Body of pancreas (tissue), 4 donors: Measurements from ENCODE around the gene KIAA1671.

Experiments used
- POLR2A ChIP-seq, 3 donors: fragments of 450-650 bp; IDR thresholded peaks; one replicate each; pipeline ENCODE4 v1.6.1; 2016; ENCODE audit warnings: antibody characterized with exemption in 3 of 3, mild to moderate bottlenecking in 2 of 3
- TF ChIP-seq, protein P1 (sequence below), 7 experiments: fragments of 450-650 bp in 4 of 7; fragments of 200-600 bp in 3 of 7; sonication (generic) in 3 of 7; IDR thresholded peaks; one replicate each; pipeline ENCODE4 v1.5.1; 2016 to 2019; ENCODE audit warnings: antibody characterized with exemption in 7 of 7

DNA sequence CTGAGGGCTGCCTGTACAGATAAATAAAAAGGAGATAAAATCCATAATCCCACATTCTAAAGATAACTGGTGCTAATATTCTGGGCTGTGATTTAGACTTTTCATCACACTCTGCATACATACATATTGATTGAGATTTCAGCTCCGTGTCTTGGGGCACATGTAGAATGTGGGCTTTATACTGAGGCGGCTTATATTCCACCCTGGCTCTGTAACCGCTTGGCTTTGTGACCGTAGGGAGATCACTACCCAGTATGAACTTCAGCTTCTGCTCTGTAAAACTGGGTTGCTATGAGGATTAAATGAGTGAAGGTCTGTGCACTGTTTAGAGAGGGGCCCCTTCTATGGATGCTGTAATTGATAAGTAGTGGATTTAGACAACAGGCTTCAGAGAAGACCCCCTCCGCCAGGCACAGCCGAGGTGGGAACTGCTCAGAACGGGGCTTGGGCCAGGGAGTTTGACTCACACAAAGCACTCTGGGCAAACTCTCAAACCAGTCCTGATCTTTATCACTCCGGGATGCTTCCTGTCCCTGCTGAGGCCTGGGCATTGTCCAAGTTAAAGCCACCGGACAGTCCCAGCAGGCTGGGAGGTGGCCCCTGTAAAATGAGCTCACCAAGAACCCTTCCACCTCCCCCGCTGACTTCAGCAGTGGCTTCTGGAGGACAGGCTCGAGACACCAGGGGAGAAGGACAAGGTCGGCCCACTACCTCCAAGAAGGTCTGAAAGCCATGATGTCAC lies 17.2 kb downstream of the KIAA1671 start:
- TF ChIP-seq, protein P1, sequence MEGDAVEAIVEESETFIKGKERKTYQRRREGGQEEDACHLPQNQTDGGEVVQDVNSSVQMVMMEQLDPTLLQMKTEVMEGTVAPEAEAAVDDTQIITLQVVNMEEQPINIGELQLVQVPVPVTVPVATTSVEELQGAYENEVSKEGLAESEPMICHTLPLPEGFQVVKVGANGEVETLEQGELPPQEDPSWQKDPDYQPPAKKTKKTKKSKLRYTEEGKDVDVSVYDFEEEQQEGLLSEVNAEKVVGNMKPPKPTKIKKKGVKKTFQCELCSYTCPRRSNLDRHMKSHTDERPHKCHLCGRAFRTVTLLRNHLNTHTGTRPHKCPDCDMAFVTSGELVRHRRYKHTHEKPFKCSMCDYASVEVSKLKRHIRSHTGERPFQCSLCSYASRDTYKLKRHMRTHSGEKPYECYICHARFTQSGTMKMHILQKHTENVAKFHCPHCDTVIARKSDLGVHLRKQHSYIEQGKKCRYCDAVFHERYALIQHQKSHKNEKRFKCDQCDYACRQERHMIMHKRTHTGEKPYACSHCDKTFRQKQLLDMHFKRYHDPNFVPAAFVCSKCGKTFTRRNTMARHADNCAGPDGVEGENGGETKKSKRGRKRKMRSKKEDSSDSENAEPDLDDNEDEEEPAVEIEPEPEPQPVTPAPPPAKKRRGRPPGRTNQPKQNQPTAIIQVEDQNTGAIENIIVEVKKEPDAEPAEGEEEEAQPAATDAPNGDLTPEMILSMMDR (IDR thresholded peaks at IDR 0.05): no peak
- TF ChIP-seq POLR2A (IDR thresholded peaks at IDR 0.05): no peak
